ENCODE measurements around the gene KLHDC8B. TPM values are rescaled to one million over a fixed set of nuclear protein-coding genes. Genes with fewer than 3 reads are reported as not detected.

Gene KLHDC8B
- polyA plus RNA-seq, 3 donors = 7.5 to 16.7 (median 12.9) TPM

GRCh38 chr3:49165771-49166751 is 5.3 kb upstream of the KLHDC8B start, which contains the start of gene CCDC71:
CCDC71 (minus strand) TSS chr3:49166331; CDS start chr3:49164208, 2,123 bp downstream.
- Histone ChIP-seq H3K4me2 (replicated peaks; ENCODE audit: extremely low read depth, low read length, poor library complexity, severe bottlenecking) (peak within 1 kb of the TSS; percentile 80), H3K79me2 (ENCODE audit: insufficient read depth, low read length) (peaks cover 40% of the 10 kb centered on the region), H4K20me1 (ENCODE audit: insufficient read depth, low read length) (peaks cover 34% of the 10 kb centered on the region), H2AFZ (ENCODE audit: insufficient read depth, low read depth, low read length, poor library complexity, severe bottlenecking) (peak within 1 kb of the TSS; percentile 99), H3K9me3 (replicated peaks in 1 of 2; ENCODE audit: control insufficient read depth in 1 of 2, insufficient read depth in 1 of 2, low read length in 2 of 2) (peaks cover 0 to 7% of the 10 kb centered on the region in 2 donors), H3K4me1 (ENCODE audit: control insufficient read depth in 1 of 2, insufficient read depth in 2 of 2, low read length in 2 of 2) (peaks cover 31 to 53% of the 10 kb centered on the region in 2 donors), H3K36me3 (replicated peaks in 1 of 2; ENCODE audit: control insufficient read depth in 1 of 2, insufficient read depth in 2 of 2, low read length in 2 of 2) (peaks cover 13 to 30% of the 10 kb centered on the region in 2 donors), H3K4me3 (replicated peaks in 1 of 3; ENCODE audit: low read depth in 2 of 3, low read length in 3 of 3) (peak within 1 kb of the TSS; percentile 66 to 88 (median 84)), H3K9ac (ENCODE audit: insufficient read depth, low read length, poor library complexity, severe bottlenecking) (peak within 1 kb of the TSS; percentile 72), H3K27ac (ENCODE audit: low read depth in 1 of 2, low read length in 2 of 2) (peak within 1 kb of the TSS; percentile 63 to 80), H3K27me3 (ENCODE audit: control insufficient read depth in 2 of 2, insufficient read depth in 2 of 2, low read length in 2 of 2) (no peaks in the 10 kb centered on the region)
- H3K36me3 Mint-ChIP-seq = peaks cover 19 to 43% of the 10 kb centered on the region in 2 donors
- DNase-seq = peak; percentile 67 to 71 (median 68)
- H3K27me3 Mint-ChIP-seq (ENCODE audit: low read depth in 3 of 3) = peaks cover 0 to 9% (median 0%) of the 10 kb centered on the region in 3 donors
- peak within 1 kb of the TSS; percentile 85 to 91 for H3K4me3 Mint-ChIP-seq
- intact Hi-C loops (cut with micrococcal nuclease) = no loop called here
- 3% methylated on average over 54 of the region's 69 CpGs for WGBS (ENCODE audit: insufficient coverage)
- peaks cover 33% of the 10 kb centered on the region for H3K4me1 Mint-ChIP-seq
- no peak for TF ChIP-seq CTCF (IDR thresholded peaks at IDR 0.05)
- H3K27ac Mint-ChIP-seq = peak within 1 kb of the TSS; percentile 85 to 96 (median 90)
- H3K9me3 Mint-ChIP-seq = peaks cover 0 to 17% (median 7%) of the 10 kb centered on the region in 7 donors

- H2AFZ ChIP-seq (ENCODE audit: insufficient read depth, low read depth, low read length, poor library complexity, severe bottlenecking) = peak overlapping the region; percentile 99
- no peak for DNase-seq
- peaks cover 32 to 54% of the 10 kb centered on the region in 2 donors for H3K4me1 ChIP-seq (ENCODE audit: control insufficient read depth in 1 of 2, insufficient read depth in 2 of 2, low read length in 2 of 2)
- H3K27me3 ChIP-seq (ENCODE audit: control insufficient read depth in 2 of 2, insufficient read depth in 2 of 2, low read length in 2 of 2) = no peaks in the 10 kb centered on the region
- intact Hi-C loops (cut with micrococcal nuclease) = no loop called here
- Mint-ChIP-seq H3K36me3 (peaks cover 15 to 34% of the 10 kb centered on the region in 2 donors), H3K4me1 (peaks cover 31% of the 10 kb centered on the region), H3K27me3 (ENCODE audit: low read depth in 3 of 3) (peaks cover 0 to 9% (median under 1%) of the 10 kb centered on the region in 3 donors), H3K9me3 (peaks cover 0 to 17% (median 7%) of the 10 kb centered on the region in 7 donors), H3K4me3 (peak overlapping the region; percentile 78 to 86), H3K27ac (peak overlapping the region in 5 of 7 donors; percentile 88 to 96 (median 91))
- peaks cover 26% of the 10 kb centered on the region for H4K20me1 ChIP-seq (ENCODE audit: insufficient read depth, low read length)
- TF ChIP-seq CTCF (IDR thresholded peaks at IDR 0.05) = no peak
- peak overlapping the region in 1 of 3 experiments; percentile 84 for H3K4me3 ChIP-seq (replicated peaks in 1 of 3; ENCODE audit: low read depth in 2 of 3, low read length in 3 of 3)
- H3K4me2 ChIP-seq (replicated peaks; ENCODE audit: extremely low read depth, low read length, poor library complexity, severe bottlenecking) = peak overlapping the region; percentile 80
- H3K27ac ChIP-seq (ENCODE audit: low read depth in 1 of 2, low read length in 2 of 2) = peak overlapping the region in 1 of 2 donors; percentile 80
- peak overlapping the region; percentile 72 for H3K9ac ChIP-seq (ENCODE audit: insufficient read depth, low read length, poor library complexity, severe bottlenecking)
- peaks cover 13 to 23% of the 10 kb centered on the region in 2 donors for H3K36me3 ChIP-seq (replicated peaks in 1 of 2; ENCODE audit: control insufficient read depth in 1 of 2, insufficient read depth in 2 of 2, low read length in 2 of 2)
- 100% methylated on average over 2 of the region's 6 CpGs for WGBS (ENCODE audit: insufficient coverage)
- H3K79me2 ChIP-seq (ENCODE audit: insufficient read depth, low read length) = peaks cover 33% of the 10 kb centered on the region
- peaks cover 0 to 7% of the 10 kb centered on the region in 2 donors for H3K9me3 ChIP-seq (replicated peaks in 1 of 2; ENCODE audit: control insufficient read depth in 1 of 2, insufficient read depth in 1 of 2, low read length in 2 of 2)
Observed at GRCh38 chr3:49166752-49167556, 4.4 kb upstream of the KLHDC8B start.

Data from CD14-positive monocyte (primary cell).